ENCODE results near the gene PRAMEF20.
"Not testable (repeated sequence)": the region's sequence is repeated elsewhere in the genome, so short reads cannot be mapped to it uniquely, and the experiment has no call there.

Gene PRAMEF20

GRCh38 chr1:13410150-13410549 is at the start of gene PRAMEF20:
TSS of gene PRAMEF20 (plus strand) at chr1:13410450. CDS start at chr1:13416355, 5,905 bp downstream.
- not testable (repeated sequence) for FAIRE-seq

- FAIRE-seq = not testable (repeated sequence)
Observed at GRCh38 chr1:13362364-13362763, 47.9 kb upstream of the PRAMEF20 start.

- FAIRE-seq = not testable (repeated sequence)
Observed at GRCh38 chr1:13364928-13365327, 45.3 kb upstream of the PRAMEF20 start.

GRCh38 chr1:13366536-13366935 is 43.7 kb upstream of the PRAMEF20 start:
- FAIRE-seq = not testable (repeated sequence)

- not testable (repeated sequence) for FAIRE-seq
Observed at GRCh38 chr1:13368544-13368943, 41.7 kb upstream of the PRAMEF20 start.

- FAIRE-seq = not testable (repeated sequence)
Observed at GRCh38 chr1:13378983-13379382, 31.3 kb upstream of the PRAMEF20 start.

- not testable (repeated sequence) for FAIRE-seq
Observed at GRCh38 chr1:13380380-13380779, 29.9 kb upstream of the PRAMEF20 start.

- FAIRE-seq = not testable (repeated sequence)
Observed at GRCh38 chr1:13389332-13389731, 20.9 kb upstream of the PRAMEF20 start, which contains the start of gene PRAMEF17. TSS of gene PRAMEF17 (plus strand) at chr1:13389632. CDS start at chr1:13389658, 26 bp downstream.

- not testable (repeated sequence) for FAIRE-seq
Observed at GRCh38 chr1:13393004-13393403, 17.2 kb upstream of the PRAMEF20 start.

GRCh38 chr1:13394761-13395160 is 15.5 kb upstream of the PRAMEF20 start:
- FAIRE-seq = not testable (repeated sequence)

GRCh38 chr1:13395311-13395710 is 14.9 kb upstream of the PRAMEF20 start:
- FAIRE-seq = not testable (repeated sequence)

GRCh38 chr1:13407811-13408210 is 2.4 kb upstream of the PRAMEF20 start:
- FAIRE-seq = no peak

- FAIRE-seq = no peak
Observed at GRCh38 chr1:13430495-13430894, 20.2 kb downstream of the PRAMEF20 start.

- no peak for FAIRE-seq
Observed at GRCh38 chr1:13432251-13432650, 22.0 kb downstream of the PRAMEF20 start.

- FAIRE-seq = not testable (repeated sequence)
Observed at GRCh38 chr1:13433694-13434358, 23.6 kb downstream of the PRAMEF20 start.

GRCh38 chr1:13435458-13435857 is 25.2 kb downstream of the PRAMEF20 start:
- FAIRE-seq = no peak

- FAIRE-seq = not testable (repeated sequence)
Observed at GRCh38 chr1:13439104-13439783, 29.0 kb downstream of the PRAMEF20 start.

GRCh38 chr1:13443335-13443979 is 33.2 kb downstream of the PRAMEF20 start:
- no peak for FAIRE-seq

- no peak for FAIRE-seq
Observed at GRCh38 chr1:13450204-13450603, 40.0 kb downstream of the PRAMEF20 start.

- FAIRE-seq = no peak
Observed at GRCh38 chr1:13451399-13451965, 41.2 kb downstream of the PRAMEF20 start.

GRCh38 chr1:13456904-13457532 is 46.8 kb downstream of the PRAMEF20 start:
- no peak for FAIRE-seq

- no peak for FAIRE-seq
Observed at GRCh38 chr1:13461977-13462376, 51.7 kb downstream of the PRAMEF20 start.

- no peak for FAIRE-seq
Observed at GRCh38 chr1:13462682-13463081, 52.4 kb downstream of the PRAMEF20 start.
